Stomach smooth muscle (tissue), 2 donors: ENCODE measurements around the gene SHROOM3.
"Not testable (repeated sequence)": the region's sequence is repeated elsewhere in the genome, so short reads cannot be mapped to it uniquely, and the experiment has no call there.

Experiments used
- H3K27ac ChIP-seq: one replicate; pipeline ENCODE4 v1.7.0; 2013; ENCODE audit warnings: mild to moderate bottlenecking, low read length, inconsistent platforms
- H3K27me3 ChIP-seq, 2 donors: one replicate each; pipeline ENCODE4 v1.7.0; 2013; ENCODE audit warnings: low read length in 2 of 2; ENCODE audit not compliant: insufficient read depth in 2 of 2, control insufficient read depth in 1 of 2
- H3K36me3 ChIP-seq, 2 donors: one replicate each; pipeline ENCODE4 v1.7.0; 2013; ENCODE audit warnings: low read length in 2 of 2; ENCODE audit not compliant: control insufficient read depth in 2 of 2, insufficient read depth in 2 of 2
- H3K4me1 ChIP-seq: one replicate; pipeline ENCODE4 v1.7.0; 2013; ENCODE audit warnings: low read length; ENCODE audit not compliant: control insufficient read depth, insufficient read depth
- H3K4me3 ChIP-seq, 2 donors: one replicate each; pipeline ENCODE4 v1.7.0; 2013; ENCODE audit warnings: low read length in 2 of 2
- H3K9ac ChIP-seq, 2 donors: one replicate each; pipeline ENCODE4 v1.7.0; 2013; ENCODE audit warnings: low read length in 2 of 2, mild to moderate bottlenecking in 1 of 2
- H3K9me3 ChIP-seq, 2 donors: one replicate each; pipeline ENCODE4 v1.7.0; 2013; ENCODE audit warnings: low read length in 2 of 2; ENCODE audit not compliant: control insufficient read depth in 2 of 2
- donor health status: healthy.
- donor health status: Pancreatic carcinoma.

SHROOM3 gene

GRCh38 chr4:76445911-76446310, 10.9 kb downstream of the SHROOM3 start:
- Histone ChIP-seq H3K9me3 (no peaks in the 10 kb centered on the region), H3K4me1 (peaks cover 14% of the 10 kb centered on the region), H3K27me3 (no peaks in the 10 kb centered on the region), H3K27ac (no peak overlapping the region), H3K9ac (no peak overlapping the region), H3K4me3 (no peak overlapping the region), H3K36me3 (no peaks in the 10 kb centered on the region)

DNA sequence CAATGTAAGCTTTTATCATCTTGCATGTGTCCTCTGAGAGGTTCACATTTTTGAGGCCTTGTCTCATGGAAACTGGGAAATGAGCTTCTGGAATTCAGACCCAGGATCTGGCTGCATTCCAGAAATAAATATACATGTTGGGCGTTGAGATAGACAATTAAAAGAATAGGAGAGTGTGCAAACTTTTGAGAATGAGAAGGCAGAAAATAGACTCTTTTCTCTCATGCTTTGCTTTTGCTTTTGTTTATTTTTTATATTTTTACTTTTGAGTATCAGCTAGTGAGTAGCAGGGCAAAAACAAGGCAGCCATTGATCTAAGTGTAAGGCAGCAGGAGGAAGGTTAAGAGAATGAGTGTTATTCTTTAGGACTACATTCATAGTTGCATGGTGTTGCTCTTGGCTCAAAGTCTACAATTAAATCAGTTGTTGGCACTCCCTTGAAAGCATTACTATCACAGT, 12.4 kb downstream of the SHROOM3 start:
- Histone ChIP-seq H3K4me1 (peaks cover 14% of the 10 kb centered on the region), H3K36me3 (no peaks in the 10 kb centered on the region), H3K9ac (no peak overlapping the region), H3K27ac (no peak overlapping the region), H3K9me3 (no peaks in the 10 kb centered on the region), H3K4me3 (no peak overlapping the region), H3K27me3 (no peaks in the 10 kb centered on the region)

DNA sequence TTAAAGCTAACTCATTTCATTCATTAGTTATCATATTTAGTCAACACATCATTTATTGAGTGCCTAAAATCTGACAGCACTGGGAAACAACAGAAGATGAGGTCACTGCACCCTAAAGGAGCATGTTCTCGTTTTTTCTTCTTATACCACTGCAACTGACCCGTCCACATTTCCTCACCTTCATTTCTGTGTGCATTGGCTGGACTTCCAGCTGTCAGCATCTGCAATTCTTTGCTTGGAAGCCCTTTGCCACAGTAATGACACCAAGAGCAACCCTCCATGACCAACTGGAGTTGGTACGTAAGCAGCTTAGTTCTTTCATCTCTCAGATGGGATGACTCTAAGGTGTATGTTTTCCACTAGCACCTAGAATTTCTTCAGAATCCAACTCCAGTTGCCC, 13.2 kb downstream of the SHROOM3 start:
- Histone ChIP-seq H3K36me3 (no peaks in the 10 kb centered on the region), H3K27ac (no peak overlapping the region), H3K4me1 (peaks cover 14% of the 10 kb centered on the region), H3K9ac (no peak overlapping the region), H3K9me3 (no peaks in the 10 kb centered on the region), H3K27me3 (no peaks in the 10 kb centered on the region), H3K4me3 (no peak overlapping the region)

GRCh38 chr4:76449362-76449767, 14.3 kb downstream of the SHROOM3 start:
- H3K27me3 ChIP-seq = no peaks in the 10 kb centered on the region
- H3K4me3 ChIP-seq = no peak overlapping the region
- H3K4me1 ChIP-seq = peaks cover 14% of the 10 kb centered on the region
- no peaks in the 10 kb centered on the region for H3K9me3 ChIP-seq
- no peak overlapping the region for H3K27ac ChIP-seq
- H3K9ac ChIP-seq = no peak overlapping the region
- no peaks in the 10 kb centered on the region for H3K36me3 ChIP-seq

DNA sequence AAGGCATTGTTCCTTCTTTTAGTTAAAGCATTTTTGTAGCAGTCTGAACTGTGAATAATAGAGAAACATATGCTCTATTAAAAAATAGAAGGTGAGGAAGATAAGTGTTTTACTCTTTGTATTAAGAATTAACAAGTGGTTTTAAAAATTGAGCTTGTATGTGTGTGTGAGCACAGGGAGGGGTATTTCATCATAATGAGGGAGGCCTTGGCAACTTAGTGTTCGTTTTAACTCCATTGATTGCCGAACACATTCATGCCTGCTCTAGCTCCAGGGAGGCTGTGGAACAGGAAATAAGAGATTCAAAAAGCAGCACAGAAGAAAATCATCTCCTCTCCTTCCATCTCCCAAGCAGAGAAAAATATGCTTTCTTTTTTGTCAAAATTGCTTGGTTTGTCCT, 14.8 kb downstream of the SHROOM3 start:
- H3K4me1 ChIP-seq = peaks cover 14% of the 10 kb centered on the region
- no peak overlapping the region for H3K4me3 ChIP-seq
- no peaks in the 10 kb centered on the region for H3K36me3 ChIP-seq
- no peak overlapping the region for H3K27ac ChIP-seq
- no peaks in the 10 kb centered on the region for H3K27me3 ChIP-seq
- no peak overlapping the region for H3K9ac ChIP-seq
- H3K9me3 ChIP-seq = no peaks in the 10 kb centered on the region

DNA sequence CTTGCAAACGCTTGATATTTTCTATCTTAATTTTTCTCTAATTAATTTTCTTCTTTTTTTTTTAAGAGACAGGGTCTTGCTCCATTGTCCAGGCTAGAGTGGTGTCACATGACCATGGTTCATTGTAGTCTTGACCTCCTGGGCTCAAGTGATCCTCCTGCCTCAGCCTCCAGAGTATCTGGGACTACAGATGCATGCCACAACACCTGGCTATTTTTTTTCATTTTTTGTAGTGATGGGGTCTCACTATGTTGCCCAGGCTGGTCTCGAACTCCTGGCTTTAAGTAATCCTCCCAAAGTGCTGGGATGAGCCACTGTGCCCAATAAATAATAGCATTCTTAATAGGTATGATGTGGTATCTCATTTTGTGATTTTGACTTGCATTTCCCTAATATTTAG, 18.2 kb downstream of the SHROOM3 start:
- Histone ChIP-seq H3K27me3 (no peaks in the 10 kb centered on the region), H3K36me3 (no peaks in the 10 kb centered on the region), H3K9me3 (no peaks in the 10 kb centered on the region), H3K4me1 (peaks cover 2% of the 10 kb centered on the region), H3K9ac (no peak overlapping the region), H3K27ac (no peak overlapping the region), H3K4me3 (no peak overlapping the region)

DNA sequence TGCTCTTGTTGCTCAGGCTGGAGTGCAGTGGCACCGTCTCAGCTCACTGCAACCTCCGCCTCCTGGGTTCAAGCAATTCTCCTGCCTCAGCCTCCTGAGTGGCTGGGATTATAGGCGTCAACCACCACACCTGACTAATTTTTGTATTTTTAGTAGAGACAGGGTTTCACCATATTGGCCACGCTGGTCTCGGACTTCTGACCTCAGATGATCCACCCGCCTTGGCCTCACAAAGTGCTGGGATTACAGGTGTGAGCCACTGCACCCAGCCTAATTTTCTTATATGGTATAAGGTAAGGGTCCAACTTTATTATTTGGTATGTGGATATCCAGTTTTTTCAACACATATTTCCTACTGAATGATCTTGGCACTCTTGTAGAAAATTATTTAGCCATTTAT, 19.0 kb downstream of the SHROOM3 start:
- H3K9me3 ChIP-seq, H3K9ac ChIP-seq, H3K27me3 ChIP-seq, H3K4me3 ChIP-seq, H3K36me3 ChIP-seq, H3K4me1 ChIP-seq, H3K27ac ChIP-seq: not testable (repeated sequence)

DNA sequence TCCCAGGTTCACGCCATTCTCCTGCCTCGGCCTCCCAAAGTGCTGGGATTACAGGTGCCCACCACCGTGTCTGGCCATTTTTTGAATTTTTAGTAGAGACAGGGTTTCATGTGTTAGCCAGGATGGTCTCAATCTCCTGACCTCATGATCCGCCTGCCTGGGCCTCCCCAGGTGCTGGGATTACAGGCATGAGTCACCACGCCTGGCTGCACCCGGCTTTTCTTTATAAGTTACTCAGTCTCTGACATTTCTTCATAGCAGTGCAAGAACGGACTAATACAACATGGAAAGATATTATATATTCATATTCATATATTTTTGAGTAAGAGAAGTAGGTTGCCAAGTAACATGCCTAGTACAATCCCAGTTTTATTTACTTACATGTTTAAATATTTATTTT, 22.9 kb downstream of the SHROOM3 start:
- H3K4me1 ChIP-seq = no peaks in the 10 kb centered on the region

GRCh38 chr4:76458297-76458696, 23.3 kb downstream of the SHROOM3 start:
- Histone ChIP-seq H3K36me3 (no peaks in the 10 kb centered on the region), H3K9ac (no peak overlapping the region), H3K27me3 (no peaks in the 10 kb centered on the region), H3K4me1 (no peaks in the 10 kb centered on the region), H3K27ac (no peak overlapping the region), H3K9me3 (no peaks in the 10 kb centered on the region), H3K4me3 (no peak overlapping the region)

More for the DNA sequence above, 22.9 kb downstream of the SHROOM3 start:
- no peaks in the 10 kb centered on the region for H3K27me3 ChIP-seq
- H3K36me3 ChIP-seq = no peaks in the 10 kb centered on the region
- no peak overlapping the region for H3K27ac ChIP-seq
- no peak overlapping the region for H3K4me3 ChIP-seq
- H3K9me3 ChIP-seq = no peaks in the 10 kb centered on the region
- no peak overlapping the region for H3K9ac ChIP-seq

DNA sequence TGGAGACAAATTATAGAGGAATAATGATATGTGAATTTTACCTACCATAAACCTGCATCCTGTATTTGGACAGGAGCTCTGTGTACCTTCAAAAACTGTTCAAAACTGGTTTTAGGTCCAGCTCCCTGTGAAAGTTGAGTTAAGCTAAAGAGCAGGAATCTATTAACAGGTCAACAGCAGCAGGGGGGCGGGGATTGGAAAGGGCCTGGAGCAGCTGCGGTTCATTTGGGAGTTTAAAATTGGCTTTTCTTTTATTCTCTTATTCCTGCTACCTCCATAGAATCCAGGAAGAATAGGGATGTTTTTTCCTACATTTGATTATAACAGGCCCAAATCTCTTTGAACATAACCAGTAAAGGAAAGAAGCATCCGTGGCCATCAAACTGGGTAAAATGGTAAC, 23.8 kb downstream of the SHROOM3 start:
- H3K9me3 ChIP-seq = peaks cover 0 to 3% of the 10 kb centered on the region in 2 donors
- no peak overlapping the region for H3K27ac ChIP-seq
- no peak overlapping the region for H3K9ac ChIP-seq
- no peaks in the 10 kb centered on the region for H3K36me3 ChIP-seq
- no peak overlapping the region for H3K4me3 ChIP-seq
- H3K4me1 ChIP-seq = no peaks in the 10 kb centered on the region
- no peaks in the 10 kb centered on the region for H3K27me3 ChIP-seq

GRCh38 chr4:76459291-76459723, 24.3 kb downstream of the SHROOM3 start:
- H3K4me3 ChIP-seq = peak overlapping the region in 1 of 2 donors; percentile 15
- no peaks in the 10 kb centered on the region for H3K4me1 ChIP-seq
- peak overlapping the region; percentile 49 for H3K27ac ChIP-seq
- H3K9ac ChIP-seq = no peak overlapping the region
- H3K27me3 ChIP-seq = peaks cover 0 to 2% of the 10 kb centered on the region in 2 donors
- no peaks in the 10 kb centered on the region for H3K36me3 ChIP-seq
- peaks cover 0 to 3% of the 10 kb centered on the region in 2 donors for H3K9me3 ChIP-seq
